ENCODE measurements around the gene DIP2B. TPM values are rescaled to one million over a fixed set of nuclear protein-coding genes. Genes with fewer than 3 reads are reported as not detected.

Gene DIP2B
- total RNA-seq, 1 donor from 2014 or later: 16.5 TPM

- intact Hi-C loops (cut with DNase I): no loop called here
- DNase-seq (ENCODE audit: low spot score): no peak
These were observed 194.4 kb downstream of the DIP2B start for GRCh38 chr12:50699154-50699553.

GRCh38 chr12:50699940-50700339, 195.2 kb downstream of the DIP2B start:
- DNase-seq (ENCODE audit: low spot score): no peak
- intact Hi-C loops (cut with DNase I): no loop called here

GRCh38 chr12:50706606-50707005, 201.8 kb downstream of the DIP2B start:
- intact Hi-C loops (cut with DNase I): no loop called here
- no peak for DNase-seq (ENCODE audit: low spot score)

- no peak for DNase-seq (ENCODE audit: low spot score)
- intact Hi-C loops (cut with DNase I): no loop called here
These were observed 202.6 kb downstream of the DIP2B start for GRCh38 chr12:50707396-50707795.

GRCh38 chr12:50708631-50709030, 203.8 kb downstream of the DIP2B start:
- intact Hi-C loops (cut with DNase I): no loop called here
- no peak for DNase-seq (ENCODE audit: low spot score)

- no peak for DNase-seq (ENCODE audit: low spot score)
- intact Hi-C loops (cut with DNase I): no loop called here
These were observed 206.3 kb downstream of the DIP2B start for GRCh38 chr12:50711121-50711520.

- DNase-seq (ENCODE audit: low spot score): no peak
- intact Hi-C loops (cut with DNase I): no loop called here
These were observed 210.4 kb downstream of the DIP2B start for GRCh38 chr12:50715174-50715573.

- DNase-seq (ENCODE audit: low spot score): no peak
- intact Hi-C loops (cut with DNase I): no loop called here
These were observed 214.0 kb downstream of the DIP2B start for GRCh38 chr12:50718760-50719159.

- intact Hi-C loops (cut with DNase I): no loop called here
These were observed 215.3 kb downstream of the DIP2B start for GRCh38 chr12:50720085-50720484.

GRCh38 chr12:50720501-50720900, 215.7 kb downstream of the DIP2B start:
- DNase-seq (ENCODE audit: low spot score): no peak
- intact Hi-C loops (cut with DNase I): no loop called here

More at GRCh38 chr12:50720085-50720484, 215.3 kb downstream of the DIP2B start:
- DNase-seq (ENCODE audit: low spot score): no peak

- no peak for DNase-seq (ENCODE audit: low spot score)
- intact Hi-C loops (cut with DNase I): no loop called here
These were observed 219.1 kb downstream of the DIP2B start for GRCh38 chr12:50723865-50724264.

GRCh38 chr12:50725011-50725942, 220.5 kb downstream of the DIP2B start:
- DNase-seq (ENCODE audit: low spot score): no peak
- intact Hi-C loops (cut with DNase I): no loop called here

GRCh38 chr12:50727466-50727865, 222.7 kb downstream of the DIP2B start:
- DNase-seq (ENCODE audit: low spot score): no peak
- intact Hi-C loops (cut with DNase I): no loop called here

GRCh38 chr12:50728417-50728816, 223.6 kb downstream of the DIP2B start:
- intact Hi-C loops (cut with DNase I): no loop called here
- DNase-seq (ENCODE audit: low spot score): no peak

GRCh38 chr12:50728841-50729240, 224.1 kb downstream of the DIP2B start:
- intact Hi-C loops (cut with DNase I): no loop called here
- DNase-seq (ENCODE audit: low spot score): no peak

- DNase-seq (ENCODE audit: low spot score): no peak
- intact Hi-C loops (cut with DNase I): loop anchor here (10.0 kb wide), 1 partner anchor 228 kb away; the partner anchor contains the start of gene DIP2B
These were observed 227.8 kb downstream of the DIP2B start for GRCh38 chr12:50732591-50732990.

- intact Hi-C loops (cut with DNase I): loop anchor here (10.0 kb wide), 1 partner anchor 229 kb away; the partner anchor contains the start of gene DIP2B
- no peak for DNase-seq (ENCODE audit: low spot score)
These were observed 228.9 kb downstream of the DIP2B start for GRCh38 chr12:50733706-50734105.

GRCh38 chr12:50734409-50735263, 229.9 kb downstream of the DIP2B start:
- intact Hi-C loops (cut with DNase I): loop anchor here (10.0 kb wide), 1 partner anchor 230 kb away; the partner anchor contains the start of gene DIP2B
- no peak for DNase-seq (ENCODE audit: low spot score)

GRCh38 chr12:50739611-50740010, 234.8 kb downstream of the DIP2B start:
- no peak for DNase-seq (ENCODE audit: low spot score)
- intact Hi-C loops (cut with DNase I): loop anchor here (10.0 kb wide), 1 partner anchor 235 kb away; the partner anchor contains the start of gene DIP2B

GRCh38 chr12:50740307-50740706, 235.5 kb downstream of the DIP2B start:
- no peak for DNase-seq (ENCODE audit: low spot score)
- intact Hi-C loops (cut with DNase I): no loop called here
